GM21447 (cell line): Measurements from ENCODE around the gene LTBP1.
"Not testable (repeated sequence)": the region's sequence is repeated elsewhere in the genome, so short reads cannot be mapped to it uniquely, and the experiment has no call there.

Experiments
- ATAC-seq: cut with Tn5 transposase; IDR thresholded peaks from one replicate; pipeline ENCODE4 v1.9.1; 2021; ENCODE audit not compliant: unreplicated experiment

LTBP1 gene

DNA sequence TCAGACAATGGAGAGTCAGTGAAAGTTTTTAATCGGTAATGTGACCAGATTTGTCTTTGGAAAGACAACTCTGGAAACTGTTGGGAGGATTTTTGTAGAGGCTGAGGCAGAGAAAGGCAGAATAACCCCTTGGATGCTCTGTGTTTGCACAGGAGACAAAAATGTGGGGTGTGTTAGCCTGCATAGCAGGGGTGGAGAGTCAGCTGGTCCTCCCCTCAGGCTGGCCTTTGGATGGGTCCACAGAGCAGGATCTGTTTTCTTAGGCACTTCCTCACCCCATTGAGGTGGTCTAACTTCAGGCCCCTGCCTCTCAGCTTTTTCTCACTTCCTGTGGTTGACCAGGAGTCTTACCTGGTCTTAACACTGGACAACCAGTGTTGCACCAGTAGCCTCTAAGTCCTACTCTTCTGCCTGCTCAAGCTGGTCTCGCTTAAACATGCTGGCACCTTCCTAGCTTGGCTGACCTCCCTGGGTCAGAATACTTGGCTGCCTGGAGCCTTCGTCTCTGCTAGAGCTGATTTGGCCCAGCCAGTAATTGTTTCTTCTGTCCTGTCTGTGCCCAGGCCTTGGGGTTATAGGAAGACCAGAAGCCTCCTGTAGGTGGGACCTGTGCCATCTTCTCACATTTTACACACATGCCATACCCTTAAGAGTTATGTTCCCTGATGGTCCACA lies 269.9 kb downstream of the LTBP1 start:
- no peak for ATAC-seq

DNA sequence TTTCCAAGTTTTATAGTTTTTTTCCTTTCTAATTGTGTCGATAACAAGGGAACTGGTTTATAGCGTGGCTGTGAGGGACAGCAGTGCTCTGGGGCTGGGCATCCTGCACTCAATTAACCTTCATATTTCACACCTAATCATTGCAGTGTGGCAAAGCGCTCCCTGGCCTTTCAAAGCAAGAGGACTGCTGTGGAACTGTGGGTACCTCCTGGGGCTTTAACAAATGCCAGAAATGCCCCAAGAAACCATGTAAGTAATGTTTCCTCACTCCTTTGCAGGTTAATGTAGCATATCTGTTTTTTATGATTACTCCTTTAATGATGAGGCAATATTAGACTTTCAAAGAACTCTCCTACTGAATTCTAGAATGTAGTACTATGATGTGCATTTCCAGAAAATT lies 270.7 kb downstream of the LTBP1 start:
- ATAC-seq = no peak

DNA sequence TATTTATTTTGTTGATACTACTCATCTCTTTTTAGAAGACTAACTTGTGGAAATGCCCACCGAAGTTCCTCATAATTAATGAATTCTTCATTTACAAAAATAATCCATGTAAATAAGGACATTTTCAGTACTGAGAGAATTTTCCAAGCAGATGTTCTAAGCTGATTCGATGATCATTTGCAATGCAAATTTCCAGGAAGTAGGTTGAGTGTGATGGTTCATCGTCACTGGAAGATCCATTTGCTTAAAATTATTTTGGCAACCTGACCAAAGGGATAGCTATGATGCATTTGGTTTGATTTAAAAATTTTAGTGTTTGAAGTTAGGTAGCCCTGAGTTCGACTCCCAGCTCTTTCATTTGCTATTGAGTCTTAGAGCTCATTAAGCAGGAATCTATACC lies 272.4 kb downstream of the LTBP1 start:
- no peak for ATAC-seq

DNA sequence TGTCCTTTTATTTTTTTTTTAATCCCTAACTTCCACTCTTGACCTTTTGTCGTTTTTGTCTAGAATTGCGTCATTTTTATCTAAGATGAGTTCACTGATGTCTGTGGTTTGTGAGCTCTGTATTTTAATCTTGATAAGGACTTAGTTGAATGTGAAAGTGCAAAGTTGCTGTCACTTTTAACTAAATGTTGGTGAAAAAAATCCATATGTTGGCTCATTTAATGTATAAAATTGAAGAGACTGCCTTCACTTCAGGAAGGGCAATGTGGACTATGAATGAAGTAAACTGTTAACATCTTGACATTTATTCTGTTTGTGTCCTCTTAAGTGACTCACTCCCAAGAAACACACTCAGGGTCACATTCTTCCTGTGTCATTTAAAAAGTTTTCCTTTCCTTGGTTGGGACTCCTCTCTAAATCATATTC lies 273.1 kb downstream of the LTBP1 start:
- ATAC-seq = no peak

DNA sequence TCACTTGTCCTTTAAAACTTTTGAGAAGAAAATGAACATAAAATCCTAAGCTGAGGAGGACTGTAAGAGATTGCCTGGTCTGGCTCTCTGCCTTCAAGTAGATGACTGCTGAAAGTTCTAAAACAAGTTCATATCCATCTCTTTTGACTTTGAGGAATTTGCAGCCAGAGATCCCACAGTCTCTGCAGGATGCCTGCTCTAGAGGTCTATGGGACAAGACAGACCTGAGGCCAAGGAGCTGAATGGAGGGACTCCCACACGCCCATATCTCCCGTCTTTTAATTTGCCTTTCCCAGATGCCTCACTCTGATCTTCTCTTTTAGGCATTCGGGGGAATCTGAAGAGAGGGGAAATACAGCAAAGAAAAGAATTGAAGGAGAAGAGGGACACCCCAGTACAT lies 273.8 kb downstream of the LTBP1 start:
- no peak for ATAC-seq

DNA sequence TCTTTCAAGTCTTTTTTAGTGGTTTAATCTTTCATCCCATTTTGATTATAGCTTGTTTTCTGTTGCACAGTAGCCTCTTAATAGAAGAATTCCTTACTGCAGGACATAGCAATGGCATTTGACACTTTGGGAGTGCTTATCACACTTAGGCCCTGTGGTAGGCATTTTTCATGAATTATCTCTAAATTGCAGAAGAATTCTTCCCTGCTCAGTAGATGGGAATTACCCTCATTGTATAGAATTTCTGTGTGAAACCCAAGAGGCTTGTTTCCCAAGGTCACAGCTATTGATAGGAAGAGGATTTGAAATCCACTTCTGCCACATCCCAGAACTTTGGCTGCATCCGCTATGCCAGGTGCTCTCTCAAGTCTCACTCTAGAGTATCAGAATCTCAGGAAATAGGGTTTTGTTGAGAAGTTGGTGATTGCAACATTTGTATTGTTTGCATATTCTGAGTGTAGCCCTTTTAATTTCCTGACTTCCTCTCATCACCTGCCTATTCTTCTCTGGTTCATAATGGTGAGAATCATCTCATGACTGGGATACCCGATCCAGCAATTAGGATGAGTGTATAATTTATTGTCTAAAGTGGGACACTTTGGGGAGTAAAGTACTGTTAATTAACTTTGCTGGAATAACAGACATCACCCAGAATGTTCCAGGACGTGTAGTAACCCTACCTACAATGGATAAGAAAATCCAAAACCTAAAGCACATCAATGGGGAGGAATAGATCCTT lies 274.5 kb downstream of the LTBP1 start:
- ATAC-seq = no peak

DNA sequence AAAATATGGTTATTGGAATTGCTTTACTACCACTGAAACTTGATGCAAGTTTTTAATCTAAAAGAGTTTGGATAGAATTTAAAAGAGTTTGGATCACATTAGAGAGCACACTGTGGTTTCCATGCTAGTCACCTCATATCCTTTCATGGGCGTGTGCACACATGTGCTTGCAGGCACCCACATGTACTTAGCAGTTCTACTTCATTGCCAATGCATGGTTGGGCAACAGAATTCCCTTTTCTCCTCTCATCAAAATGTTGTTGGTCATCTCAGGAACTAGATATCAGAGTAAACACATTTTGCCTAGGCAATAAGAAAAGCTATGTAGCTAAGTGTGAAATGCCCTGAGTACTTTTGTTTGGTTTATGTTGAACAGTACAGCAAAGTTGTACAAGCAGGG lies 275.6 kb downstream of the LTBP1 start:
- no peak for ATAC-seq

DNA sequence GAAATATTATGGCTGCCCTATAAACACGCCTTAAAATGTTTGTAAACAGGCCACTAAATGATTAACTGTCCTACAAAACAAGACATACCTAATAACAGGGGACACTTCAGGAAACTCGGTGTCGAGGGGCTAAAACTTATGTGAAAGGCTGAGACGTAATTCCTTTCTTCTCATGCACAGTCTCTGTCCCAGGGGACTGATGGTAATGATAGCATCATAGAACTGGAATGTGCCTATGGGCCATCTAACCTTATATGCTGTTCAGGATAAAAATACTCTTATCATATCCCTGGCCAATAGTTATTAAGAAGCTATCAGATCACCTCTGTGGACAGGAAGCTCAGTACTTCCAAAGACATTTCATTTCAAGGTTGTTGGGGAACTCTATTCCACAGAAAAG lies 277.1 kb downstream of the LTBP1 start:
- ATAC-seq = no peak

DNA sequence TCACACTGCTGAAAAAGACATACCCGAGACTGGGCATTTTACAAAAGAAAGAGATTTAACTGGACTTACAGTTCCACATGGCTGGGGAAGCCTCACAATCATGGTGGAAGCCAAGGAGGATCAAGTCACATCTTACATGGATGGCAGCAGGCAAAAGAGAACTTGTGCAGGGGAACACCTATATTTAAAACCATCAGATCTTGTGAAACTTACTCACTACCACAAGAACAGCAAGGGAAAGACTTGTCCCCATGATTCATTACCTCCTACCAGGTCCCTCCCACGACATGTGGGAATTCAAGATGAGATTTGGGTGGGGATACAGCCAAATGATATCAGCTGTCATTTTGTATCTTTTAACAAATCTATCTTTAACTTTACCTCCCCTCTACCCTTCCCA lies 278.6 kb downstream of the LTBP1 start:
- no peak for ATAC-seq

DNA sequence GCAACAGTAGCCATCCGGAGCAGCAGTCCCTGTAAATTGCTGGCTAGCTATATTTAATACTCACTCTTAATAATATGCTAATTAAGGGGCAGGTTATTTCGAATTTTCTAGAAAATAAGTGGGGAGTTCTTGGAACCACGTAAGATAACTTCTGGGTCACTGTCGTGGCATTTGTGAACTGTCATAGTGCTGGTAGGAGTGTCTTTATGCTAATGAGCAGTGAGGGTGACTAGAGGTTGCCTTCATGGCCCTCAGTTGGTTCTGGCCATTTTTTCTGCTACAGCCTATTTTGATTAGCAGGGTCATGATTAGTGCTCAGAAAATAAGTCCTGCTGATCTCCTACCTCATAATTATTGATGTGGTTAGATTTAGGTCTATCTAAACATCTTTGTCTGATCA lies 279.8 kb downstream of the LTBP1 start:
- ATAC-seq = no peak

DNA sequence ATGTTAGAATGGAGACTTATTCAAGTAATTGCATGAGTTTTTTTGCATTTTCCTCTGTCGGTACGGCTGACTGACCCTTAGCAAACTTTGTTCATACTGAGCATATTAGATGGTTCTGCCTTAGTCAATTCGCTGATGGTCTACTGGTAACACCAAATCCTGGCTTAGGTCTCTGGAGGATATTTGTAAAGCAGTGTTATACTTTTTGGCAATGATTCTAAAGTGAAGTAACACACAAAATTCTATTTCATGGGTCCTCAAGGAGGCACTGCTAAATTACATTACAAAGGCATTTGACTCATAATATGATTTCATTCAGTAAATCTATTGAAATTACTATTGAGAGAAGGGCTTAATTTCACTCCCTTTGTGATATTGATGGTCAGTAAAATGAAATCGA lies 282.9 kb downstream of the LTBP1 start:
- ATAC-seq = no peak

DNA sequence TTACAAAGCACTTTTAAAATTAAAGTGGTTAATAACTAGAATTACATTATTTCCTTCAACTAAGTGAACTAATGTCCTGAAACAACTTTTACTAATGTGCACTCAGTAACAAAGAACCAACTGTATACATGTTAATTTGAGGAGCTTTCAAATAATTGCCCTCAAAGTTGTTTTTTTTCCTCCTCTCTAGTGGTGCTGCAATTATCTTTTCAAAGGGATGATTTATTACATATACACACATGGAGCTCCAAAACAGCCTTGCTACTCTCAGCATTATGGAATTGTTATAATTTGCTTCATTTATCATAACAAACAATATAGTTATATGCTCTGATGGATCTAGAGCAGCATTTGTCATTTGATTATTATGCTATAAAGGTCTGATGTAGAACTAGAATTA lies 283.4 kb downstream of the LTBP1 start:
- no peak for ATAC-seq

DNA sequence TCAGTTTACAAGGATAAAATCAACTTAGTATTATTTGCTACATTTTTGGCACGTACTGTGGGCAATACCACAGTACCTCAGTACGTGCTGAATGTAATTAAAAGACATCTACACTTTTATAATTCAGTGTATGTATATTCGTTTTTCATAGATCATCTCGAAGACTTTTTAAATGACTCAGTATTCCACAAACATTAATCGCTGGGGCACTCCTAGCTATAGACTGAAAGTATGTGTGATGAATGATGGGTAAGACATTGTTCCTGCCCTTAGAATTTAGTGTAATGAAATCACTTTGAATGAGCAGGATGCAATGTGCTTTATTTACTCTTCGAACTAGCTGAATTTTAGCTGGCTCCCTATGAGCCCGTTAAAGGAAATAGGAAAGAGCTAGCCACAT lies 284.1 kb downstream of the LTBP1 start:
- no peak for ATAC-seq

DNA sequence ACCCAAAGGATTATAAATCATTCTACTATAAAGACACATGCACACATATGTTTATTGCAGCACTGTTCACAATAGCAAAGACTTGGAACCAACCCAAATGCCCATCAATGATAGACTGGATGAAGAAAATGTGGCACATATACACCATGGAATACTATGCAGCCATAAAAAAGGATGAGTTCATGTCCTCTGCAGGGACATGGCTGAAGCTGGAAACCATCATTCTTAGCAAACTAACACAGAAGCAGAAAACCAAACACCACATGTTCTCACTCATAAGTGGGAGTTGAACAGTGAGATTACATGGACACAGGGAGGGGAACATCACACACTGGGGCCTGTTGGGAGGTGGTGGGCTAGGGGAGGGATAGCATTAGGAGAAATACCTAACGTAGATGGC lies 288.8 kb downstream of the LTBP1 start:
- not testable (repeated sequence) for ATAC-seq

DNA sequence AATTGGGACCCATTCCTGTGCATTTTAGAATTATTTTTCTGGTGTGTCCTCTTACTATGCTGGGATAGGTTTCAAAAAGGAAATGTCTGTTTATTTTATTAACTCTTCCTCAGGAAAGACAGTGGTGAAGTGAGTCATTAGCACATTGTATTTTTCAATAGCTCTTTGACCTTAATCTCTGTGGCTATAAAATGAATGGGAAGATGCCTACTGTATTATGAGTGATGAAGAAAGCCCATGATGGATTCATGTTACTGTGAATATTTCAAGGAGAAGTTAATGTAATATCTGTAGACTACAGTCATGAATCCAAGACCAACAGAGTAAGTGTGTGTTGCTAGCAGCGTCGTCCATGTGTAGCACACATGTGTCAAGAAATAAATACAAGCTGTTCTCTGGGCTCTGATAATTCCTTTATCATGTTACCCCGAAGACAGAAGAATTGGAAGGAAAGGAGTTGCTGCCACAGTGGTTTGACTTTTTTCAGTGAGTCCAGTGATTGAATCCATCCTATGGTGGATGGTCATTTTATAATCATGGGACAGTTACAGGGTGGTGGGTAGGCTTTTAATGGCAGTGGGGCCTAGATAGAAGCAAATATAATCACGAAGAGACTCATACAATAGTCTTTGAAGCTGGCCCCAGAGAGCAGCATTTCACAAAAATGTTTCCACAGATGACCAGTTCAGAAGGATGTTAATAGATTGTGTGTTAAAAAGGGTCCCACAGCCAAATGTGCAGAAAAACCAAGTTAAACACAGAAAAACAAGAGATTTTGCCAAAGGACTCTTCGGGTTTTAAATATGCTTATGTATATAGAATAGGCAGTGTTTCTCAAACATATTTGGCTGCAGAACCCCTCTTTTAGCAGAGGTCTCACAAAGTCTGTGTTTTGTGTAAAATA lies 290.0 kb downstream of the LTBP1 start:
- ATAC-seq = no peak

DNA sequence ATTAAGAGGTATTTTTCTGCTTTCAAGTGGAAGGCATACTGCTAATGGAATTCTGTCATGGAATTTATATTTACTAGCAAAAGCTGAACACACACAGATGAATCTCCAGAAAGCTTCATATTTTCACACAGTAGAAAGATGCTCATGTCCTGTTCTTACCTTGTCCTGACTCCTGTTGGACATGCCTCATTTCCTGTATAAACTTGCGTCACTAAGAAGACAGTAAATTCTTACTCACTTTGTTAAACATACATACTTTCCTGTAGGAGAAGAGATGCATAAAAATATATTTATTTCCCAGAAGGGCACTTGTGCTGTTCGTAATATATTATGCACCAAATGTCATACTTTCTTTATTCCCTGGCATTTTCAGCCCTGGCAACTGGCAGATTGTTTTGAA lies 291.4 kb downstream of the LTBP1 start:
- no peak for ATAC-seq

DNA sequence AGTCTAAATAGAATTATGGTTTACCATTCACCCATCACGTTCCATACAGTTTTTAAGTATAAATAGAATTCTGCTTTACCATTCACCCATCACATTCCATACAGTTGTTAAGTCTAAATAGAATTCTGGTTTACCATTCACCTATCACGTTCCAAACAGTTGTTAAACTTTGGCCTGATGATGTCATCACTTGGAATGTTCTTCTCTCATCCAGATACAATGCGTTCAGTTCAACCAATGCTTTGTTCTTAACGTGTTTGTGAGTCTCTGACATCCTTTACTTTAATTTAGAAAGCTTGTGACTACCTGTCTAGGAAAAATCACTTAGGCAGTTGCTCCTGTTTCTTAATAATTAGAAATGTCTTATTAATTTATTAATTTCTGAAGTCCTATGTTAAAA lies 293.4 kb downstream of the LTBP1 start:
- ATAC-seq = no peak

DNA sequence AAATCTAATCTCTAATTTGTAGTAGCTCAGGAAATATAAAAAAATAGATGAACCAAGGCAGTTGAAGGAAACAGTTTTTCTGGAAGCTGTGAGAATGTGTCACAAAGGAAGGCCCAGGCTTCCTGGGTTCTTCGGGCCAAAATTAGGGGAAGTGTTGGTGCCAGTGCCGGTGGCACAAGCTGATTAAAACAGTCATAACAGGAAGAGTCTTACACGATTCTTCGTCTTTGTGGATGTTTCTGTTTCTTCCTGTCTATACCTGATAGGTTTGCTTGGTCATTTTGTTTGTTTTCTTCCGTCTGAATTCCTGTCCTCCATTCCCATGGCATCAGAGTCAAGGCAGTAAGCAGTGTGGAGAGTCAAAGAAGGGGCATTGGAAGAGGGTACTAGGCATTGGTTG lies 294.3 kb downstream of the LTBP1 start:
- no peak for ATAC-seq

DNA sequence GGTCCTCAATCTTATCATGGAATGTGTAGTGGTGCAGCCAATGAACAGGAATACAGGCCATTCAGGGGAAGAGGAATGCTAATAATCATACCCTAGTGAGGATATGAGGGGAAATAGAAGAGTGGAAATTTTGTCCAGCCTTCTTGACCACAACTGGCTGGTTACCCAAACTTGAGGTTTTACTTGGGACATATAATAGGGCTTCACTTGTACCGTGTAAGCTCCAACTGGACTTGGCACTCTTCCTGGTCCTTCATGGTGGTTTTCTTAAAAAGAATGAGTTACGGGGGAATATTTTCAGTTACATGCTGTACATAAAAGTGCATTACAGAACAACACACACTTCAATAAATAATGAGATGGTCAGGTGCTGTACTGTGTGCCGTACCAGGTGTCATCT lies 294.8 kb downstream of the LTBP1 start:
- ATAC-seq = no peak

DNA sequence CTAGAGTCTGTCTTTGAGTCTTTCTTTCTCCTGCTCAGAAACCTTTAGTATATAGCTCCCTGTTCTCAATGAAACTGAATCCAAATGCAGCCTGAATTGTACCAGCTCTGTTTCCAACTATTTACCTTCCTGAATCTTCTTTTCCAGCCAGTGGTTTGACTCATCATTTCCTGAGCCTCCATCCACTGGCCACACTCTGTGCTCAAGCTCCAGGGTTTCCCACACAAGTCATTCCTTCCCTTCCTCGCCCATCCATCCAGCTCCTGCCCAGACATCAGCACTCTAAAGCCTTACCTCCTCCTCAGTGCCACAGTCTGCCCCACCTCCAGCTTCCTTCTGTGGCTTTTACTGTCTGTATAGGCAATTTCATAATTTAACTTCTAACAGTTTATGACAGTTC lies 296.1 kb downstream of the LTBP1 start:
- no peak for ATAC-seq

DNA sequence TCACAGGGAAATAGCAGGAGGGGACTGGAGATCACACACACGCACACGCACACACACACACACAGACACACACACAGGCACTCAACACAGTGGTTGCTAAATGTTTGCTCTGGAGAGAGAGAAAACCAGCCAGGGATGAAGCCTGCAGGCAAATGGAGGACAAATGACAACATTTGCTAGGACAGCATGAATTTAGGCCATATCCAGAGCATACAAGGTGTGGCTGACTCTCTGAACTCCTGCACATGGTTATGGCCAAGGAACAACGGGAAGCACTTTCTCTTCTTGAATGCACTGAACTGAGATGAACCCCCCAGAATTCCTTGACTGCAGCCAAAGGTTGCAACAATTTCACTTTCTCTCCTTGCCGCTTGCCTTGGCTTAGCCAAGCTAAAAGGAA lies 299.7 kb downstream of the LTBP1 start:
- ATAC-seq = no peak

DNA sequence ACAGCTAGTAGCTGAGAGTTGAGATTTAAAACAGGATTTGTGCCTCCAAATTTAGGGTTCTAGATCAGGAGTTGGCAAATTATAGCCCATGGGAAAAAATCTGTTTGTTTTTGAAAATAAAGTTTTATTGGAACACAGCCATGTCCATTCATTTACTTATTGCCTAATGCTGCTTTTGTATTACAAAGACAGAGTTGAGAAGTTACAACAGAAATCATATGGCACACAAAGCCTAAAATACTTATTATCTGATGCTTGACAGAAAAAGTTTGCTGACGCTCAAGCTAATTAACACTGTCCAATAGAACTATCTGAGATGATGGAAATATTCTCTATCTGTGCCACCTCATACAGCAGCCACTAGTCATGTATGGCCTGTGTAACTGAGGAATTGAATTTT lies 300.6 kb downstream of the LTBP1 start:
- ATAC-seq = no peak
